RWPE1 (cell line): ENCODE results near the gene LRCH3.

Experiments
- CTCF ChIA-PET: fragments of 350-600 bp; sonication (Branson Sonifier 250); formaldehyde crosslinking; extraction: SDS; loops from one replicate; lab custom pipeline; 2021; lab: Yijun Ruan, JAX
- POLR2A ChIA-PET: fragments of 400-600 bp; formaldehyde crosslinking; extraction: SDS; loops from one replicate; lab custom pipeline; 2020; ENCODE audit warnings: antibody characterized with exemption; ENCODE audit not compliant: low non-redundant PET; lab: Yijun Ruan, JAX
- DNase-seq: peaks from one replicate; pipeline ENCODE4 v3.0.0; 2012; ENCODE audit warnings: low spot score
- H3K27ac ChIP-seq: fragments of 450-650 bp; 2 replicates; pipeline ENCODE4 v1.5.1; 2017
- CTCF ChIP-seq: fragments of 450-650 bp; conservative IDR thresholded peaks from 2 replicates; pipeline ENCODE4 v1.5.1; 2017; ENCODE audit warnings: low read depth, mild to moderate bottlenecking

LRCH3 gene

GRCh38 chr3:197856199-197856816, 65.3 kb downstream of the LRCH3 start:
- ChIA-PET POLR2A (no interaction called here), CTCF (no interaction called here)
- no peak for TF ChIP-seq CTCF
- no peak for DNase-seq
- no peak overlapping the region for H3K27ac ChIP-seq

GRCh38 chr3:197858133-197858532, 67.1 kb downstream of the LRCH3 start:
- TF ChIP-seq CTCF: no peak
- DNase-seq: no peak
- POLR2A ChIA-PET: no interaction called here
- CTCF ChIA-PET: no interaction called here
- H3K27ac ChIP-seq: no peak overlapping the region

GRCh38 chr3:197858598-197858997, 67.5 kb downstream of the LRCH3 start:
- no peak for TF ChIP-seq CTCF
- ChIA-PET POLR2A (no interaction called here), CTCF (no interaction called here)
- H3K27ac ChIP-seq: no peak overlapping the region
- no peak for DNase-seq

- no peak overlapping the region for H3K27ac ChIP-seq
- CTCF ChIA-PET: interaction anchor here (0.7 kb wide), 1 partner anchor 146 kb away, joined by 3 read pairs; no protein-coding TSS in a partner anchor
- TF ChIP-seq CTCF: no peak
- DNase-seq: no peak
- POLR2A ChIA-PET: no interaction called here
These were observed 75.0 kb downstream of the LRCH3 start for GRCh38 chr3:197866035-197866434.

- no peak for DNase-seq
- no peak overlapping the region for H3K27ac ChIP-seq
- CTCF ChIA-PET: no interaction called here
- POLR2A ChIA-PET: no interaction called here
- no peak for TF ChIP-seq CTCF
These were observed 82.3 kb downstream of the LRCH3 start for GRCh38 chr3:197873329-197873728.

- POLR2A ChIA-PET: no interaction called here
- no peak for DNase-seq
- CTCF ChIA-PET: no interaction called here
- H3K27ac ChIP-seq: no peak overlapping the region
- no peak for TF ChIP-seq CTCF
These were observed 83.0 kb downstream of the LRCH3 start for GRCh38 chr3:197874064-197874463.
